Hepatocyte (in vitro differentiated cells): ENCODE data around the gene RIPOR2. TPM values are rescaled to one million over a fixed set of nuclear protein-coding genes. Genes with fewer than 3 reads are reported as not detected.

ENCODE experiments used
- DNase-seq: peaks from one replicate; pipeline ENCODE4 v3.0.0-alpha.2; 2016; ENCODE audit warnings: low spot score
- H2AFZ ChIP-seq: fragments of 200-600 bp; sonication (generic); 2 replicates; pipeline ENCODE4 v1.6.0; 2016; ENCODE audit warnings: antibody characterized with exemption, mild to moderate bottlenecking
- H3K27ac ChIP-seq: fragments of 200-600 bp; sonication (generic); 2 replicates; pipeline ENCODE4 v1.5.1; 2016; ENCODE audit warnings: mild to moderate bottlenecking
- H3K27me3 ChIP-seq: fragments of 200-600 bp; sonication (generic); 2 replicates; pipeline ENCODE4 v1.6.1; 2016
- H3K36me3 ChIP-seq: fragments of 200-600 bp; sonication (generic); replicated peaks from 2 replicates; pipeline ENCODE4 v1.5.1; 2016; ENCODE audit warnings: low read depth; ENCODE audit not compliant: insufficient read depth
- H3K4me1 ChIP-seq: fragments of 200-600 bp; sonication (generic); 2 replicates; pipeline ENCODE4 v1.5.1; 2016; ENCODE audit warnings: mild to moderate bottlenecking, moderate library complexity; ENCODE audit not compliant: insufficient read depth
- H3K4me2 ChIP-seq: fragments of 200-600 bp; sonication (generic); 2 replicates; pipeline ENCODE4 v1.6.0; 2016
- H3K4me3 ChIP-seq: fragments of 200-600 bp; sonication (generic); 2 replicates; pipeline ENCODE4 v1.5.1; 2016; ENCODE audit warnings: mild to moderate bottlenecking
- H3K79me2 ChIP-seq: fragments of 200-600 bp; sonication (generic); 2 replicates; pipeline ENCODE4 v1.6.0; 2017; ENCODE audit warnings: mild to moderate bottlenecking
- H3K9me2 ChIP-seq: fragments of 200-600 bp; sonication (generic); replicated peaks from 2 replicates; pipeline ENCODE4 v1.6.0; 2017; ENCODE audit warnings: mild to moderate bottlenecking; ENCODE audit not compliant: insufficient read depth
- H3K9me3 ChIP-seq: fragments of 200-600 bp; sonication (generic); 2 replicates; pipeline ENCODE4 v1.5.1; 2016; ENCODE audit warnings: low read depth, mild to moderate bottlenecking
- H4K20me1 ChIP-seq: fragments of 200-600 bp; sonication (generic); 2 replicates; pipeline ENCODE4 v1.6.0; 2016; ENCODE audit warnings: mild to moderate bottlenecking; ENCODE audit not compliant: insufficient read depth, poor library complexity, severe bottlenecking
- CTCF ChIP-seq: fragments of 200-600 bp; sonication (generic); IDR thresholded peaks from 2 replicates; pipeline ENCODE4 v1.5.1; 2016; ENCODE audit warnings: antibody characterized with exemption, mild to moderate bottlenecking; ENCODE audit not compliant: poor library complexity
- EZH2 ChIP-seq: fragments of 200-600 bp; sonication (generic); IDR thresholded peaks from 2 replicates; pipeline ENCODE4 v1.6.1; 2016; ENCODE audit warnings: antibody characterized with exemption, mild to moderate bottlenecking, borderline replicate concordance
- EZH2phosphoT487 ChIP-seq: fragments of 200-600 bp; sonication (generic); IDR thresholded peaks from one replicate; pipeline ENCODE4 v1.6.1; 2018; ENCODE audit warnings: antibody characterized with exemption, mild to moderate bottlenecking, low read depth, moderate library complexity; ENCODE audit not compliant: unreplicated experiment, severe bottlenecking
- WGBS: methylation state at CpG from one replicate; pipeline ENCODE4 v1.1.6; 2016; ENCODE audit warnings: low lambda C conversion rate; ENCODE audit errors: missing lambda C conversion rate; 5-methylcytosine and 5-hydroxymethylcytosine counted together
- polyA plus RNA-seq: library from polyadenylated mRNA; unstranded; fragments of >200 nt; fragmentation: Nextera tagmentation; extraction: Ambion mirVana; gene quantifications from 2 replicates; pipeline ENCODE4 v1.2.1, GENCODE V29; 2016
- total RNA-seq: library from RNA; depleted of rRNA; stranded (reverse); fragments of >200 nt; gene quantifications from 2 replicates; pipeline ENCODE4 v1.2.3, GENCODE V29; 2014

RIPOR2 gene
- total and polyA plus RNA-seq, 2 experiments from 2014 or later = 11.8 to 17.3 TPM

DNA sequence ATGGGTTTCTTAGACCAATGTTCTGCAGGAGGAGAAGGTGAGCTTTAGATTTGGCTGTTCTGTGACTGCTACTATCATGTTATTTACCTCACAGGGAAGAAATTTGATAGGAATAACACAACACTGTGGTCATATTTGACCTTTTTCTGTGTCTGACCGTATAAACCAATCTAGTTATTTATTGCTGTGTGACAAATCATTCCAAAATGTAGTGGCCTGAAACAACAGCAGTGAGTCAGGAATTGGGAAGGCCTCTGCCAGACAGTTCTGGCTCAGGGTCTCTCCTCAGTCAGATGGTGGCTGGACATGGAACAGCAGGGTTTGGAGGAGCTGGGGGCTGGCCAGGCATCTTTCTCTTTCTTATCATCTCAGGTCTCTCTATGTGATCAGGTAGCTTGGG is 33.0 kb downstream of the RIPOR2 start:
- no peaks in the 10 kb centered on the region for H3K9me2 ChIP-seq
- no peaks in the 10 kb centered on the region for H4K20me1 ChIP-seq
- no peak overlapping the region for H3K27ac ChIP-seq
- WGBS = 72% methylated on average over 1 of the region's 1 CpG
- no peaks in the 10 kb centered on the region for H3K4me1 ChIP-seq
- H3K4me2 ChIP-seq = no peak overlapping the region
- no peaks in the 10 kb centered on the region for H3K36me3 ChIP-seq
- no peak for DNase-seq
- no peaks in the 10 kb centered on the region for H3K27me3 ChIP-seq
- H2AFZ ChIP-seq = no peak overlapping the region
- no peaks in the 10 kb centered on the region for H3K9me3 ChIP-seq
- TF ChIP-seq EZH2 (no peak), EZH2phosphoT487 (no peak)
- no peak overlapping the region for H3K4me3 ChIP-seq
- H3K79me2 ChIP-seq = no peaks in the 10 kb centered on the region

DNA sequence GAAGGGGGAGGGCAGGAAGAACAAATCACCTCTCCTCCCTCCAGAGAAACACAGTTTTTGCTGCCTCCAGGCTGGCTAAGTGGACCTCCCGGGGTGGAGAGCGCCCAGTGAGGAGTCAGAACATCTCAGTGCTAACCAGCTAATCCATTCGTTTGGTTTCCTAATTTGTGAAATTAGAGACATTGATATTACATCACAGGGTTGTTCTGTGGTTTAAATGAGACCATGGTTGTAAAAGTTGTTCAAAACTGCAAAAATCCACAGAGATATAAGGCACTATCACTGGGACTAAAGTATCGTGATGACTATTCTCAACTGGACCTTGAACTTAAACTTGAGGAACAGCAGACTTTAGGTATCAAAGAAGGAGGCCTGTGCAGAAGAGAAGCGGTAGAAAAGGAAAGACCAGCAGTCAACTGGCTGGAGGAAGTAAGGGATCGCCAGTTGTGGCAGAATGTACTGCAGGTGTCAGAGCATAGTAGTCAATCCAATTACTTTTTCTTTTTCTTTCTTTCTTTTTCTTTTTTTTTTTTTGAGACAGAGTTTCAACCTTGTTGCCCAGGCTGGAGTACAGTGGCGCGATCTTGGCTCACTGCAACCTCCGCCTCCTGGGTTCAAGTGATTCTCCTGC is 33.9 kb downstream of the RIPOR2 start:
- no peak overlapping the region for H3K4me3 ChIP-seq
- no peaks in the 10 kb centered on the region for H3K79me2 ChIP-seq
- no peak for DNase-seq
- H3K27me3 ChIP-seq = no peaks in the 10 kb centered on the region
- no peaks in the 10 kb centered on the region for H4K20me1 ChIP-seq
- H2AFZ ChIP-seq = no peak overlapping the region
- TF ChIP-seq EZH2 (no peak), EZH2phosphoT487 (no peak), CTCF (no peak)
- WGBS = 94% methylated on average over 9 of the region's 9 CpGs
- H3K9me2 ChIP-seq = no peaks in the 10 kb centered on the region
- no peak overlapping the region for H3K27ac ChIP-seq
- H3K4me1 ChIP-seq = no peaks in the 10 kb centered on the region
- H3K4me2 ChIP-seq = no peak overlapping the region
- no peaks in the 10 kb centered on the region for H3K36me3 ChIP-seq
- no peaks in the 10 kb centered on the region for H3K9me3 ChIP-seq

GRCh38 chr6:24900917-24901697 is 34.7 kb downstream of the RIPOR2 start:
- Histone ChIP-seq H3K27ac (no peak overlapping the region), H3K36me3 (no peaks in the 10 kb centered on the region), H3K4me3 (no peak overlapping the region), H3K9me2 (no peaks in the 10 kb centered on the region), H3K27me3 (no peaks in the 10 kb centered on the region), H3K9me3 (no peaks in the 10 kb centered on the region), H4K20me1 (no peaks in the 10 kb centered on the region), H3K4me1 (no peaks in the 10 kb centered on the region), H3K4me2 (no peak overlapping the region), H2AFZ (no peak overlapping the region), H3K79me2 (no peaks in the 10 kb centered on the region)
- WGBS = 87% methylated on average over 6 of the region's 6 CpGs
- DNase-seq = no peak
- TF ChIP-seq EZH2phosphoT487 (no peak), CTCF (no peak), EZH2 (no peak)

DNA sequence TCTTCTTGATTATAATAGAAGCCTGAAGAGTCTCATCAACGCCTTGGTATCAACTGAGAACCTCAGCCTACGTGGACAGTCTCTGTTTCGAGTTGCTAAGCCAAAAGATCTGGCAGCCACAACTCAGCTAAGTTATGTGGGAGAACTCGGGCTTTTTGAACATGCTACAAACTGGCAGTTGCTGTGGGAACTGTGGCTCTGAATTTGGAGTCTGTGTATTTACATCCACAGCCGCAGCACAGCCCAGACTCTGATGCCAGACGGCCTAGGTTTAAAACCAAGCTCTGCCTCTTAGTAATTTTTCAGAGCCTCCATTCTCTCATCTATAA is 35.8 kb downstream of the RIPOR2 start:
- Histone ChIP-seq H3K9me3 (no peaks in the 10 kb centered on the region), H3K27ac (no peak overlapping the region)

More for the DNA sequence above, 35.8 kb downstream of the RIPOR2 start:
- H3K9me2 ChIP-seq = no peaks in the 10 kb centered on the region
- H3K4me3 ChIP-seq = no peak overlapping the region
- no peak for DNase-seq
- H4K20me1 ChIP-seq = no peaks in the 10 kb centered on the region
- TF ChIP-seq CTCF = no peak
- no peak for TF ChIP-seq EZH2
- no peak for TF ChIP-seq EZH2phosphoT487
- no peaks in the 10 kb centered on the region for H3K36me3 ChIP-seq
- no peaks in the 10 kb centered on the region for H3K79me2 ChIP-seq
- H3K4me2 ChIP-seq = no peak overlapping the region
- WGBS = 70% methylated on average over 6 of the region's 6 CpGs
- no peaks in the 10 kb centered on the region for H3K27me3 ChIP-seq
- no peak overlapping the region for H2AFZ ChIP-seq
- no peaks in the 10 kb centered on the region for H3K4me1 ChIP-seq
